Measurements from ENCODE around the gene MGME1.
A peak's percentile ranks its signal among the peaks of the same experiment; 100 is the strongest.

Gene MGME1

GRCh38 chr20:17938871-17939619 is 29.8 kb upstream of the MGME1 start:
- no peaks in the 10 kb centered on the region for H3K9me3 ChIP-seq (ENCODE audit: severe bottlenecking)
- peaks cover 17% of the 10 kb centered on the region for H3K36me3 ChIP-seq
- peak overlapping the region; percentile 59 for H3K27ac ChIP-seq
- peak; percentile 95 for TF ChIP-seq CTCF (IDR thresholded peaks at IDR 0.05; ENCODE audit: low read depth, low read length)
- 0 out of 2 replicates have a peak overlapping the region, but pooled peaks have one; percentile 5 for H3K4me3 ChIP-seq (ENCODE audit: low read depth, low read length)
- peak; percentile 89 for DNase-seq
- no peaks in the 10 kb centered on the region for H3K27me3 ChIP-seq (ENCODE audit: insufficient read depth, low read depth, severe bottlenecking)

- DNase-seq: no peak
- peaks cover 24% of the 10 kb centered on the region for H3K36me3 ChIP-seq
- no peaks in the 10 kb centered on the region for H3K27me3 ChIP-seq (ENCODE audit: insufficient read depth, low read depth, severe bottlenecking)
- H3K4me3 ChIP-seq (ENCODE audit: low read depth, low read length): no peak overlapping the region
- H3K27ac ChIP-seq: peak overlapping the region; percentile 59
- TF ChIP-seq CTCF (IDR thresholded peaks at IDR 0.05; ENCODE audit: low read depth, low read length): no peak
- no peaks in the 10 kb centered on the region for H3K9me3 ChIP-seq (ENCODE audit: severe bottlenecking)
These were observed 29.1 kb upstream of the MGME1 start for GRCh38 chr20:17939622-17940223.

- Histone ChIP-seq H3K9me3 (ENCODE audit: severe bottlenecking) (no peaks in the 10 kb centered on the region), H3K36me3 (peaks cover 30% of the 10 kb centered on the region), H3K27me3 (ENCODE audit: insufficient read depth, low read depth, severe bottlenecking) (no peaks in the 10 kb centered on the region), H3K27ac (no peak overlapping the region), H3K4me3 (ENCODE audit: low read depth, low read length) (no peak overlapping the region)
- no peak for TF ChIP-seq CTCF (IDR thresholded peaks at IDR 0.05; ENCODE audit: low read depth, low read length)
- no peak for DNase-seq
These were observed 28.4 kb upstream of the MGME1 start for GRCh38 chr20:17940224-17940971.

GRCh38 chr20:17941087-17941825 is 27.6 kb upstream of the MGME1 start:
- Histone ChIP-seq H3K36me3 (peaks cover 39% of the 10 kb centered on the region), H3K27ac (no peak overlapping the region), H3K9me3 (ENCODE audit: severe bottlenecking) (no peaks in the 10 kb centered on the region), H3K27me3 (ENCODE audit: insufficient read depth, low read depth, severe bottlenecking) (no peaks in the 10 kb centered on the region), H3K4me3 (ENCODE audit: low read depth, low read length) (no peak overlapping the region)
- no peak for TF ChIP-seq CTCF (IDR thresholded peaks at IDR 0.05; ENCODE audit: low read depth, low read length)
- no peak for DNase-seq

GRCh38 chr20:17941826-17942196 is 27.0 kb upstream of the MGME1 start:
- peaks cover 45% of the 10 kb centered on the region for H3K36me3 ChIP-seq
- no peak for TF ChIP-seq CTCF (IDR thresholded peaks at IDR 0.05; ENCODE audit: low read depth, low read length)

More at GRCh38 chr20:17941826-17942196, 27.0 kb upstream of the MGME1 start:
- H3K27ac ChIP-seq: no peak overlapping the region
- no peak for DNase-seq
- no peaks in the 10 kb centered on the region for H3K27me3 ChIP-seq (ENCODE audit: insufficient read depth, low read depth, severe bottlenecking)
- H3K4me3 ChIP-seq (ENCODE audit: low read depth, low read length): no peak overlapping the region
- no peaks in the 10 kb centered on the region for H3K9me3 ChIP-seq (ENCODE audit: severe bottlenecking)
